Body of pancreas (tissue), 4 donors: ENCODE measurements around the gene GOSR1.
"Not testable (repeated sequence)": the region's sequence is repeated elsewhere in the genome, so short reads cannot be mapped to it uniquely, and the experiment has no call there.

Source experiments
- CTCF ChIP-seq, 7 experiments: fragments of 450-650 bp in 4 of 7; fragments of 200-600 bp in 3 of 7; sonication (generic) in 3 of 7; IDR thresholded peaks; one replicate each; pipeline ENCODE4 v1.5.1; 2016 to 2019; ENCODE audit warnings: antibody characterized with exemption in 7 of 7
- POLR2A ChIP-seq, 3 donors: fragments of 450-650 bp; IDR thresholded peaks; one replicate each; pipeline ENCODE4 v1.6.1; 2016; ENCODE audit warnings: antibody characterized with exemption in 3 of 3, mild to moderate bottlenecking in 2 of 3

- not testable (repeated sequence) for TF ChIP-seq CTCF, POLR2A (IDR thresholded peaks at IDR 0.05)
These were observed 95.7 kb downstream of the GOSR1 start for GRCh38 chr17:30572651-30573554.
